ENCODE measurements around the gene KRTAP16-1.

KRTAP16-1 gene

DNA sequence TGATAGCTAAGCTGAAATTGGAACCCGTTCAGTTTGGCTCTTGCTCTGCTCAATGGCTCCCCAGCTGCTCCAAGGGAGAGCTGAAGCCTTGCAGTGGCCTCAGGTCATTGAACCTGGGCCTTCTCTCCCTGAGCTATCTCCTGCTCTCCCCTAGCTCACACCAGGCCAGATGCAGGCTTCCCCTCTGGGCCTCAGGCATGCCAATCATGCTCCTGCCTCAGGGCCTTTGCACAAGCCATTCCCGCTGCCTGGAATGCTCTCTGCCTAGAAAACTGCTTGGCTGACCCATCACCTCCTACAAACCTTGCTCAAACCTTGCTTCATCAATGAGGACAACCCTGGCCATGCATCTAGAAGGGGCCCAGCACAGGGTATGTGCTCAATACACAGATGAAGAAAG, 23.1 kb upstream of the KRTAP16-1 start:
- Histone ChIP-seq H3K27me3 (replicated peaks) (no peaks in the 10 kb centered on the region), H3K36me3 (replicated peaks) (no peaks in the 10 kb centered on the region), H3K27ac (no peak overlapping the region), H3K4me3 (ENCODE audit: low read depth, low read length) (no peak overlapping the region)
- in situ Hi-C loops (cut with HindIII; ENCODE audit: low pct_ligation_motif_present, low sequenced_read_pairs), result no loop called here
- TF ChIP-seq, protein P1, sequence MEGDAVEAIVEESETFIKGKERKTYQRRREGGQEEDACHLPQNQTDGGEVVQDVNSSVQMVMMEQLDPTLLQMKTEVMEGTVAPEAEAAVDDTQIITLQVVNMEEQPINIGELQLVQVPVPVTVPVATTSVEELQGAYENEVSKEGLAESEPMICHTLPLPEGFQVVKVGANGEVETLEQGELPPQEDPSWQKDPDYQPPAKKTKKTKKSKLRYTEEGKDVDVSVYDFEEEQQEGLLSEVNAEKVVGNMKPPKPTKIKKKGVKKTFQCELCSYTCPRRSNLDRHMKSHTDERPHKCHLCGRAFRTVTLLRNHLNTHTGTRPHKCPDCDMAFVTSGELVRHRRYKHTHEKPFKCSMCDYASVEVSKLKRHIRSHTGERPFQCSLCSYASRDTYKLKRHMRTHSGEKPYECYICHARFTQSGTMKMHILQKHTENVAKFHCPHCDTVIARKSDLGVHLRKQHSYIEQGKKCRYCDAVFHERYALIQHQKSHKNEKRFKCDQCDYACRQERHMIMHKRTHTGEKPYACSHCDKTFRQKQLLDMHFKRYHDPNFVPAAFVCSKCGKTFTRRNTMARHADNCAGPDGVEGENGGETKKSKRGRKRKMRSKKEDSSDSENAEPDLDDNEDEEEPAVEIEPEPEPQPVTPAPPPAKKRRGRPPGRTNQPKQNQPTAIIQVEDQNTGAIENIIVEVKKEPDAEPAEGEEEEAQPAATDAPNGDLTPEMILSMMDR (IDR thresholded peaks at IDR 0.05; ENCODE audit: low read depth, low read length, missing control alignments), result no peak
- DNase-seq, result no peak

DNA sequence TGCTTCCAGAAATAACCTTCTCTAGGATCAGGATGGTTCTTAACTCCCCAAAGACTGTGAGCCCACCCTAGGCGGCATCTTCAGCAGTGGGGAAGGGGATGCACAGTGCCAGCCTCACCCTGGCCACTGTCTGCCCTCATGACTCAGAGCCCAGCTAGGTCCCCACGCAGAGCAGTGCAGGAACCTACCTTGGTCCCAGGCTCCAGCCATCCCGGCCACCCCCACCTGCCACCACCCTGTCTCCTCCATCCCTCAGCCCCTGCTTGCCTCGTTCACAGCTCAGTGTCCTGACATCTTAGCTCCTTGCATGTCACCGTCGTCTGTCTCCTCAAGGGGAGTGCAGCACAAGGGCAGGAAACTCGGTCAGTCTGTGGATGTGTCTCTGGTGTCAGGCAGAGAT, 22.5 kb upstream of the KRTAP16-1 start:
- TF ChIP-seq, protein P1 (IDR thresholded peaks at IDR 0.05; ENCODE audit: low read depth, low read length, missing control alignments), result no peak
- no peaks in the 10 kb centered on the region for H3K36me3 ChIP-seq (replicated peaks)
- in situ Hi-C loops (cut with HindIII; ENCODE audit: low pct_ligation_motif_present, low sequenced_read_pairs), result no loop called here
- no peak overlapping the region for H3K27ac ChIP-seq
- H3K27me3 ChIP-seq (replicated peaks), result no peaks in the 10 kb centered on the region
- no peak overlapping the region for H3K4me3 ChIP-seq (ENCODE audit: low read depth, low read length)
- no peak for DNase-seq

DNA sequence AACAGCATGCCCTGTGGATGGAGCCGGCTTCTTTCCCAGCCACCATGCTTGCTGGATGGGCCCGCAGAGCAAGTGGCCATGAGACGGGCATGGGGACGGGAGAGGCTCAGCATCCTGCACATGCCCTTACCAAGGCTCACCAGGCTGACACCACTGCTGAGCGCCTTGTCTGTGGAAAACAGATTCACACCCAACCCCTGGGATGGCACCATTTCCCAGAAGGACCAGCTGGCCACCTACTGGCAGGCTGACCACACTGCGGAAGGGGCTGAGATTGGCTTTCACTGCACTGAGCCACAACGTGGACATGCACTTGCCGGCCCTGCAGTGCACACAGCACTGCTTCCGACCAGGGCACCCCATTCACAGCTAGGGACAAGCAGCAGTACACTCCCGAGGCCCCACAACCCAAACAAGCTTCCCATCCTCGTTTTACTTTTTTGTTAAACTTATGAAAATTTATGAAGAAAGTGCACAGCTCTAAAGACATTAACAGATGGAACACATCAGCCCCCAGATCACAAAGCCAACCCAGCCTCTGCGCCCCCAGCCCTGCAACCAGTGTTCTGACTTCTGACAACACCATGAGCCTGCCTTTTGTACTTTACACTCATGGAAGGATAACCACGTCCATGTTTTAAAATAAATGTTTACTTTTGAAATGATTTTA, 20.3 kb upstream of the KRTAP16-1 start:
- TF ChIP-seq, protein P1 (IDR thresholded peaks at IDR 0.05; ENCODE audit: low read depth, low read length, missing control alignments), result peak; percentile 97
- peak; percentile 55 for DNase-seq
- H3K27me3 ChIP-seq (replicated peaks), result no peaks in the 10 kb centered on the region
- in situ Hi-C loops (cut with HindIII; ENCODE audit: low pct_ligation_motif_present, low sequenced_read_pairs), result no loop called here
- H3K36me3 ChIP-seq (replicated peaks), result no peaks in the 10 kb centered on the region
- H3K4me3 ChIP-seq (ENCODE audit: low read depth, low read length), result no peak overlapping the region
- no peak overlapping the region for H3K27ac ChIP-seq

DNA sequence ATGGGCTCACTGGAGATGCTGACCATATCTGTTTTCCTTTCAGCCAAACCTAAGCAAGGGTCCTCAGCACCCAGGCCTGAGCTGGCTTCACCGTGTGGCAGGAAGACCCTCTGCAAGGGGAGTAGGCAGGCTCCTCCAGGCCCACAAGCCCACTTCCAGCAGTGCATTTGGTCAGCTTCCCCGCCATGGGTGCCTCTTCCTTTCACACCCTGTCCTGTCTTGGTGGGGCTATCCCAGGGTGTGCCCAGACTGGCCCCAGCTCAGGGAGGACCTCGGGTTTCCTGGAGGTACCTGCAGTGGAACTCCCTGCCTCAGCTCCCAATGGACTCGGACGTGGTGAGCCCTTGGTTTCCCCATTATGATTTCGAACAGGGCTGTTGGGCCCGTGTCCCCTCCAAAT, 19.1 kb upstream of the KRTAP16-1 start:
- no peak for DNase-seq
- no peak overlapping the region for H3K27ac ChIP-seq
- TF ChIP-seq, protein P1 (IDR thresholded peaks at IDR 0.05; ENCODE audit: low read depth, low read length, missing control alignments), result no peak
- in situ Hi-C loops (cut with HindIII; ENCODE audit: low pct_ligation_motif_present, low sequenced_read_pairs), result no loop called here
- no peak overlapping the region for H3K4me3 ChIP-seq (ENCODE audit: low read depth, low read length)
- no peaks in the 10 kb centered on the region for H3K27me3 ChIP-seq (replicated peaks)
- no peaks in the 10 kb centered on the region for H3K36me3 ChIP-seq (replicated peaks)

DNA sequence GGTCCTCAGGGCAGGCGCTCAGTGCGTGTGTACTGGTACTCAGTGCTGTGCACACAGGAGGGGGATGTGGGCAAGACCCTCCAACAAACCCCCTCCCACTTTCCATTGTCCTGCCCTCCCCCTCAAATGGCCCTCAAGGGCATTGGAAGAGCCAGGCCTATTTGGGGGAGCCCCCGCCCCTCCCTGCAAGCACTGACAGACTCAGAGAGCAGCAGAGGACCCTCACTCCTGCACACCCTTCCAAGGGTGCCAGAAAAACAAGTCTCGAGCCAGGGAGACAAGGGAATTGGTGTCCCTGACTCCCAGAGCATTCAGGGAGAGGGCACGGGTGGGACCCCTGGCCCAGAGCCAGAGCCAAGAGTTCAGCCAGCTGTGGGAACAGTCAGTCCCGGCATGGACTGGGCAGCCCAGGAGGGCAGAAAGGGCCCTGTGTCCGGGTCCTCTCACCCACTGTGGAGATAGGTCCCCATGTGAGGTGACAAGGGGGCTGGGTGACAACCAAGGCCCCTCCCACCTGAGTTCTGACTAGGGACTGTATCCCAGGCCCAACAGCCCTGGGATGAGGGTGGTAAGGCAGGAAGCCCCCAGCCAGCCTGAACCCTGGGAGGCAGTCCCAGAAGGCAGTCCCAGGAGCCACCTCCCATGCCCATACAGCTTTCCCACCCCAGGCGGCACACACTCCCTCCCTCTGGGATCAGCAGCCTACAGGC, 18.5 kb upstream of the KRTAP16-1 start:
- Histone ChIP-seq H3K27me3 (replicated peaks) (no peaks in the 10 kb centered on the region), H3K36me3 (replicated peaks) (no peaks in the 10 kb centered on the region), H3K4me3 (ENCODE audit: low read depth, low read length) (no peak overlapping the region), H3K27ac (no peak overlapping the region)
- TF ChIP-seq, protein P1 (IDR thresholded peaks at IDR 0.05; ENCODE audit: low read depth, low read length, missing control alignments), result no peak
- in situ Hi-C loops (cut with HindIII; ENCODE audit: low pct_ligation_motif_present, low sequenced_read_pairs), result no loop called here
- DNase-seq, result no peak
